K562 (cell line): ENCODE measurements around the gene HMG20B. TPM values are rescaled to one million over a fixed set of nuclear protein-coding genes. Genes with fewer than 3 reads are reported as not detected.

ENCODE experiments used
- EP400 ChIP-seq: fragments of 450-650 bp; IDR thresholded peaks from 2 replicates; pipeline ENCODE4 v1.6.1; 2017; ENCODE audit warnings: antibody characterized with exemption, mild to moderate bottlenecking, moderate library complexity
- NFXL1 ChIP-seq: fragments of 450-650 bp; formaldehyde crosslinking; IDR thresholded peaks from 2 replicates; pipeline ENCODE4 v1.4.0; 2021; ENCODE audit warnings: mild to moderate bottlenecking
- PHF20 ChIP-seq: fragments of 450-650 bp; IDR thresholded peaks from 2 replicates; pipeline ENCODE4 v1.6.1; 2018; ENCODE audit not compliant: partially characterized antibody
- ZC3H4 ChIP-seq: sonication (generic); formaldehyde crosslinking; IDR thresholded peaks from 2 replicates; pipeline ENCODE4 v1.9.0; 2021; ENCODE audit warnings: missing genetic modification reagents, borderline replicate concordance
- polyA plus RNA-seq, 8 experiments: library from polyadenylated mRNA; depleted of rRNA in 4 of 8; stranded (reverse) in 5 of 8; unstranded in 3 of 8; fragments of >200 nt; fragmentation: Nextera tagmentation in 2 of 8; fragmentation: Illumina TruSeq in 1 of 8; extraction: Ambion mirVana in 2 of 8; extraction: Trizol in 1 of 8; gene quantifications; 2 replicates each; pipeline versions ENCODE4 v1.2.1 to v1.2.3, GENCODE V29; 2011 to 2014; ENCODE audit warnings: inconsistent platforms in 1 of 8, missing spikeins in 1 of 8
- total RNA-seq, 7 experiments: library from RNA; depleted of rRNA in 6 of 7; stranded (reverse); fragments of >200 nt in 6 of 7; fragmentation: Illumina TruSeq in 2 of 7; extraction: Trizol in 2 of 7; gene quantifications; 2 replicates each; pipeline versions ENCODE4 v1.2.1 to v1.2.3, GENCODE V29; 2011 to 2021; ENCODE audit warnings: low replicate concordance in 1 of 7
- TF ChIP-seq, protein P1 (sequence below): sonication (generic); formaldehyde crosslinking; IDR thresholded peaks from 2 replicates; pipeline ENCODE4 v1.8.0; 2022; ENCODE audit warnings: mild to moderate bottlenecking, missing genetic modification reagents, borderline replicate concordance
- TF ChIP-seq, protein P2 (sequence below): fragments of 200-800 bp; sonication (Bioruptor generic); IDR thresholded peaks from 2 replicates; pipeline ENCODE4 v1.6.1; 2016; ENCODE audit warnings: missing genetic modification characterization, missing compliant biosample characterization
- TF ChIP-seq, protein P3 (sequence below): fragments of 200-600 bp; sonication (generic); IDR thresholded peaks from one replicate; pipeline ENCODE4 v1.6.1; 2012; ENCODE audit warnings: mild to moderate bottlenecking, low read depth, low read length, inconsistent platforms

Gene HMG20B
- total and polyA plus RNA-seq, 9 of the 15 experiments (the other 6 are each of a cell fraction or from before 2014, with no cell fraction given) = 0.35 to 172 (median 38.6) TPM

- TF ChIP-seq, protein P1, sequence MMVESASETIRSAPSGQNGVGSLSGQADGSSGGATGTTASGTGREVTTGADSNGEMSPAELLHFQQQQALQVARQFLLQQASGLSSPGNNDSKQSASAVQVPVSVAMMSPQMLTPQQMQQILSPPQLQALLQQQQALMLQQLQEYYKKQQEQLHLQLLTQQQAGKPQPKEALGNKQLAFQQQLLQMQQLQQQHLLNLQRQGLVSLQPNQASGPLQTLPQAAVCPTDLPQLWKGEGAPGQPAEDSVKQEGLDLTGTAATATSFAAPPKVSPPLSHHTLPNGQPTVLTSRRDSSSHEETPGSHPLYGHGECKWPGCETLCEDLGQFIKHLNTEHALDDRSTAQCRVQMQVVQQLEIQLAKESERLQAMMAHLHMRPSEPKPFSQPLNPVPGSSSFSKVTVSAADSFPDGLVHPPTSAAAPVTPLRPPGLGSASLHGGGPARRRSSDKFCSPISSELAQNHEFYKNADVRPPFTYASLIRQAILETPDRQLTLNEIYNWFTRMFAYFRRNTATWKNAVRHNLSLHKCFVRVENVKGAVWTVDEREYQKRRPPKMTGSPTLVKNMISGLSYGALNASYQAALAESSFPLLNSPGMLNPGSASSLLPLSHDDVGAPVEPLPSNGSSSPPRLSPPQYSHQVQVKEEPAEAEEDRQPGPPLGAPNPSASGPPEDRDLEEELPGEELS (CRISPR knock-in tag) = no peak
- TF ChIP-seq, protein P2, sequence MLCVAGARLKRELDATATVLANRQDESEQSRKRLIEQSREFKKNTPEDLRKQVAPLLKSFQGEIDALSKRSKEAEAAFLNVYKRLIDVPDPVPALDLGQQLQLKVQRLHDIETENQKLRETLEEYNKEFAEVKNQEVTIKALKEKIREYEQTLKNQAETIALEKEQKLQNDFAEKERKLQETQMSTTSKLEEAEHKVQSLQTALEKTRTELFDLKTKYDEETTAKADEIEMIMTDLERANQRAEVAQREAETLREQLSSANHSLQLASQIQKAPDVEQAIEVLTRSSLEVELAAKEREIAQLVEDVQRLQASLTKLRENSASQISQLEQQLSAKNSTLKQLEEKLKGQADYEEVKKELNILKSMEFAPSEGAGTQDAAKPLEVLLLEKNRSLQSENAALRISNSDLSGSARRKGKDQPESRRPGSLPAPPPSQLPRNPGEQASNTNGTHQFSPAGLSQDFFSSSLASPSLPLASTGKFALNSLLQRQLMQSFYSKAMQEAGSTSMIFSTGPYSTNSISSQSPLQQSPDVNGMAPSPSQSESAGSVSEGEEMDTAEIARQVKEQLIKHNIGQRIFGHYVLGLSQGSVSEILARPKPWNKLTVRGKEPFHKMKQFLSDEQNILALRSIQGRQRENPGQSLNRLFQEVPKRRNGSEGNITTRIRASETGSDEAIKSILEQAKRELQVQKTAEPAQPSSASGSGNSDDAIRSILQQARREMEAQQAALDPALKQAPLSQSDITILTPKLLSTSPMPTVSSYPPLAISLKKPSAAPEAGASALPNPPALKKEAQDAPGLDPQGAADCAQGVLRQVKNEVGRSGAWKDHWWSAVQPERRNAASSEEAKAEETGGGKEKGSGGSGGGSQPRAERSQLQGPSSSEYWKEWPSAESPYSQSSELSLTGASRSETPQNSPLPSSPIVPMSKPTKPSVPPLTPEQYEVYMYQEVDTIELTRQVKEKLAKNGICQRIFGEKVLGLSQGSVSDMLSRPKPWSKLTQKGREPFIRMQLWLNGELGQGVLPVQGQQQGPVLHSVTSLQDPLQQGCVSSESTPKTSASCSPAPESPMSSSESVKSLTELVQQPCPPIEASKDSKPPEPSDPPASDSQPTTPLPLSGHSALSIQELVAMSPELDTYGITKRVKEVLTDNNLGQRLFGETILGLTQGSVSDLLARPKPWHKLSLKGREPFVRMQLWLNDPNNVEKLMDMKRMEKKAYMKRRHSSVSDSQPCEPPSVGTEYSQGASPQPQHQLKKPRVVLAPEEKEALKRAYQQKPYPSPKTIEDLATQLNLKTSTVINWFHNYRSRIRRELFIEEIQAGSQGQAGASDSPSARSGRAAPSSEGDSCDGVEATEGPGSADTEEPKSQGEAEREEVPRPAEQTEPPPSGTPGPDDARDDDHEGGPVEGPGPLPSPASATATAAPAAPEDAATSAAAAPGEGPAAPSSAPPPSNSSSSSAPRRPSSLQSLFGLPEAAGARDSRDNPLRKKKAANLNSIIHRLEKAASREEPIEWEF (CRISPR knock-in tag) = no peak
- TF ChIP-seq PHF20 (no peak), EP400 (no peak), NFXL1 (CRISPR knock-in tag) (no peak), ZC3H4 (no peak)
- TF ChIP-seq, protein P3, sequence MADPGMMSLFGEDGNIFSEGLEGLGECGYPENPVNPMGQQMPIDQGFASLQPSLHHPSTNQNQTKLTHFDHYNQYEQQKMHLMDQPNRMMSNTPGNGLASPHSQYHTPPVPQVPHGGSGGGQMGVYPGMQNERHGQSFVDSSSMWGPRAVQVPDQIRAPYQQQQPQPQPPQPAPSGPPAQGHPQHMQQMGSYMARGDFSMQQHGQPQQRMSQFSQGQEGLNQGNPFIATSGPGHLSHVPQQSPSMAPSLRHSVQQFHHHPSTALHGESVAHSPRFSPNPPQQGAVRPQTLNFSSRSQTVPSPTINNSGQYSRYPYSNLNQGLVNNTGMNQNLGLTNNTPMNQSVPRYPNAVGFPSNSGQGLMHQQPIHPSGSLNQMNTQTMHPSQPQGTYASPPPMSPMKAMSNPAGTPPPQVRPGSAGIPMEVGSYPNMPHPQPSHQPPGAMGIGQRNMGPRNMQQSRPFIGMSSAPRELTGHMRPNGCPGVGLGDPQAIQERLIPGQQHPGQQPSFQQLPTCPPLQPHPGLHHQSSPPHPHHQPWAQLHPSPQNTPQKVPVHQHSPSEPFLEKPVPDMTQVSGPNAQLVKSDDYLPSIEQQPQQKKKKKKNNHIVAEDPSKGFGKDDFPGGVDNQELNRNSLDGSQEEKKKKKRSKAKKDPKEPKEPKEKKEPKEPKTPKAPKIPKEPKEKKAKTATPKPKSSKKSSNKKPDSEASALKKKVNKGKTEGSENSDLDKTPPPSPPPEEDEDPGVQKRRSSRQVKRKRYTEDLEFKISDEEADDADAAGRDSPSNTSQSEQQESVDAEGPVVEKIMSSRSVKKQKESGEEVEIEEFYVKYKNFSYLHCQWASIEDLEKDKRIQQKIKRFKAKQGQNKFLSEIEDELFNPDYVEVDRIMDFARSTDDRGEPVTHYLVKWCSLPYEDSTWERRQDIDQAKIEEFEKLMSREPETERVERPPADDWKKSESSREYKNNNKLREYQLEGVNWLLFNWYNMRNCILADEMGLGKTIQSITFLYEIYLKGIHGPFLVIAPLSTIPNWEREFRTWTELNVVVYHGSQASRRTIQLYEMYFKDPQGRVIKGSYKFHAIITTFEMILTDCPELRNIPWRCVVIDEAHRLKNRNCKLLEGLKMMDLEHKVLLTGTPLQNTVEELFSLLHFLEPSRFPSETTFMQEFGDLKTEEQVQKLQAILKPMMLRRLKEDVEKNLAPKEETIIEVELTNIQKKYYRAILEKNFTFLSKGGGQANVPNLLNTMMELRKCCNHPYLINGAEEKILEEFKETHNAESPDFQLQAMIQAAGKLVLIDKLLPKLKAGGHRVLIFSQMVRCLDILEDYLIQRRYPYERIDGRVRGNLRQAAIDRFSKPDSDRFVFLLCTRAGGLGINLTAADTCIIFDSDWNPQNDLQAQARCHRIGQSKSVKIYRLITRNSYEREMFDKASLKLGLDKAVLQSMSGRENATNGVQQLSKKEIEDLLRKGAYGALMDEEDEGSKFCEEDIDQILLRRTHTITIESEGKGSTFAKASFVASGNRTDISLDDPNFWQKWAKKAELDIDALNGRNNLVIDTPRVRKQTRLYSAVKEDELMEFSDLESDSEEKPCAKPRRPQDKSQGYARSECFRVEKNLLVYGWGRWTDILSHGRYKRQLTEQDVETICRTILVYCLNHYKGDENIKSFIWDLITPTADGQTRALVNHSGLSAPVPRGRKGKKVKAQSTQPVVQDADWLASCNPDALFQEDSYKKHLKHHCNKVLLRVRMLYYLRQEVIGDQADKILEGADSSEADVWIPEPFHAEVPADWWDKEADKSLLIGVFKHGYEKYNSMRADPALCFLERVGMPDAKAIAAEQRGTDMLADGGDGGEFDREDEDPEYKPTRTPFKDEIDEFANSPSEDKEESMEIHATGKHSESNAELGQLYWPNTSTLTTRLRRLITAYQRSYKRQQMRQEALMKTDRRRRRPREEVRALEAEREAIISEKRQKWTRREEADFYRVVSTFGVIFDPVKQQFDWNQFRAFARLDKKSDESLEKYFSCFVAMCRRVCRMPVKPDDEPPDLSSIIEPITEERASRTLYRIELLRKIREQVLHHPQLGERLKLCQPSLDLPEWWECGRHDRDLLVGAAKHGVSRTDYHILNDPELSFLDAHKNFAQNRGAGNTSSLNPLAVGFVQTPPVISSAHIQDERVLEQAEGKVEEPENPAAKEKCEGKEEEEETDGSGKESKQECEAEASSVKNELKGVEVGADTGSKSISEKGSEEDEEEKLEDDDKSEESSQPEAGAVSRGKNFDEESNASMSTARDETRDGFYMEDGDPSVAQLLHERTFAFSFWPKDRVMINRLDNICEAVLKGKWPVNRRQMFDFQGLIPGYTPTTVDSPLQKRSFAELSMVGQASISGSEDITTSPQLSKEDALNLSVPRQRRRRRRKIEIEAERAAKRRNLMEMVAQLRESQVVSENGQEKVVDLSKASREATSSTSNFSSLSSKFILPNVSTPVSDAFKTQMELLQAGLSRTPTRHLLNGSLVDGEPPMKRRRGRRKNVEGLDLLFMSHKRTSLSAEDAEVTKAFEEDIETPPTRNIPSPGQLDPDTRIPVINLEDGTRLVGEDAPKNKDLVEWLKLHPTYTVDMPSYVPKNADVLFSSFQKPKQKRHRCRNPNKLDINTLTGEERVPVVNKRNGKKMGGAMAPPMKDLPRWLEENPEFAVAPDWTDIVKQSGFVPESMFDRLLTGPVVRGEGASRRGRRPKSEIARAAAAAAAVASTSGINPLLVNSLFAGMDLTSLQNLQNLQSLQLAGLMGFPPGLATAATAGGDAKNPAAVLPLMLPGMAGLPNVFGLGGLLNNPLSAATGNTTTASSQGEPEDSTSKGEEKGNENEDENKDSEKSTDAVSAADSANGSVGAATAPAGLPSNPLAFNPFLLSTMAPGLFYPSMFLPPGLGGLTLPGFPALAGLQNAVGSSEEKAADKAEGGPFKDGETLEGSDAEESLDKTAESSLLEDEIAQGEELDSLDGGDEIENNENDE = no peak
These were observed 15.7 kb upstream of the HMG20B start (continued) for GRCh38 chr19:3556978-3557460.
